PC-9 (cell line): ENCODE results near the gene KLHL8. TPM values are rescaled to one million over a fixed set of nuclear protein-coding genes. Genes with fewer than 3 reads are reported as not detected.

Experiments used
- BruUV-seq: library from RNA; stranded (reverse); fragments of 400-500 nt; replicated peaks from 2 replicates; lab custom pipeline; 2021; lab: Mats Ljungman, UMichigan
- CTCF ChIA-PET: fragments of 300-600 bp; sonication (Branson Sonifier 250); formaldehyde crosslinking; loops from one replicate; lab custom pipeline; 2022; ENCODE audit warnings: antibody characterized with exemption; lab: Charles Lee
- POLR2A ChIA-PET: fragments of 300-600 bp; sonication (Branson Sonifier 250); formaldehyde crosslinking; loops from one replicate; lab custom pipeline; 2022; ENCODE audit warnings: antibody characterized with exemption; ENCODE audit not compliant: unreplicated experiment; lab: Charles Lee
- DNase-seq, 2 experiments: peaks; one replicate each; pipeline versions ENCODE4 v3.0.0 to v3.0.0-alpha.2; 2015 to 2022; ENCODE audit warnings: mixed read lengths in 1 of 2
- H2AFZ ChIP-seq: fragments of 200-600 bp; sonication (generic); 2 replicates; pipeline ENCODE4 v1.8.1; 2017; ENCODE audit warnings: antibody characterized with exemption
- H3F3A ChIP-seq: fragments of 200-600 bp; sonication (generic); 2 replicates; pipeline ENCODE4 v1.8.1; 2017; ENCODE audit warnings: antibody characterized with exemption, mild to moderate bottlenecking, low read depth; ENCODE audit not compliant: insufficient read depth
- H3K27ac ChIP-seq: fragments of 200-600 bp; sonication (generic); 2 replicates; pipeline ENCODE4 v1.6.1; 2016; ENCODE audit warnings: mixed run types
- H3K27me3 ChIP-seq: fragments of 200-600 bp; sonication (generic); 2 replicates; pipeline ENCODE4 v1.6.1; 2016; ENCODE audit warnings: low read depth, mixed run types; ENCODE audit not compliant: insufficient read depth
- H3K36me3 ChIP-seq: fragments of 200-600 bp; sonication (generic); 2 replicates; pipeline ENCODE4 v1.6.1; 2016; ENCODE audit warnings: low read depth, mixed run types
- H3K4me1 ChIP-seq: fragments of 200-600 bp; sonication (generic); replicated peaks from 2 replicates; pipeline ENCODE4 v1.6.1; 2016; ENCODE audit warnings: mixed run types; ENCODE audit not compliant: insufficient read depth
- H3K4me2 ChIP-seq: fragments of 200-600 bp; sonication (generic); 2 replicates; pipeline ENCODE4 v1.6.1; 2017; ENCODE audit warnings: mixed run types
- H3K4me3 ChIP-seq: fragments of 200-600 bp; sonication (generic); 2 replicates; pipeline ENCODE4 v1.6.1; 2016; ENCODE audit warnings: mixed run types
- H3K79me2 ChIP-seq: fragments of 200-600 bp; sonication (generic); 2 replicates; pipeline ENCODE4 v1.6.1; 2017; ENCODE audit warnings: low read depth, mixed run types
- H3K9me2 ChIP-seq: fragments of 200-600 bp; sonication (generic); 2 replicates; pipeline ENCODE4 v1.8.1; 2017; ENCODE audit warnings: mild to moderate bottlenecking; ENCODE audit not compliant: insufficient read depth
- H3K9me3 ChIP-seq: fragments of 200-600 bp; sonication (generic); 2 replicates; pipeline ENCODE4 v1.8.1; 2016; ENCODE audit warnings: low read depth; ENCODE audit not compliant: insufficient read depth
- H4K20me1 ChIP-seq: fragments of 200-600 bp; sonication (generic); 2 replicates; pipeline ENCODE4 v1.8.1; 2017; ENCODE audit not compliant: insufficient read depth
- CTCF ChIP-seq: fragments of 200-600 bp; sonication (generic); conservative IDR thresholded peaks from 2 replicates; pipeline ENCODE4 v1.6.1; 2017; ENCODE audit warnings: mixed run types, antibody characterized with exemption, mild to moderate bottlenecking, moderate library complexity
- EZH2 ChIP-seq: fragments of 200-600 bp; sonication (generic); IDR thresholded peaks from 2 replicates; pipeline ENCODE4 v1.8.0; 2017; ENCODE audit warnings: antibody characterized with exemption, low read depth
- intact Hi-C: fragments of 100-400 bp; cut with micrococcal nuclease; formaldehyde crosslinking; loops from one replicate; pipeline ENCODE4 v1.10.0; 2022; ENCODE audit not compliant: unreplicated experiment
- total RNA-seq: library from RNA; stranded (reverse); gene quantifications from 2 replicates; pipeline ENCODE4 v1.2.3, GENCODE V29; 2021

Gene KLHL8
- total RNA-seq, 1 experiment from 2014 or later, result 8.5 TPM

GRCh38 chr4:87144356-87144755 is 76.1 kb downstream of the KLHL8 start:
- TF ChIP-seq EZH2, result no peak
- no peak for TF ChIP-seq CTCF
- no peaks in the 10 kb centered on the region for H3K9me3 ChIP-seq
- no peaks in the 10 kb centered on the region for H3K9me2 ChIP-seq
- H3K27ac ChIP-seq, result no peak overlapping the region
- no TSS peak for BruUV-seq
- intact Hi-C loops, result no loop called here
- DNase-seq, result no peak
- no peaks in the 10 kb centered on the region for H3K79me2 ChIP-seq
- H3K4me2 ChIP-seq, result no peak overlapping the region
- H3K4me1 ChIP-seq, result no peaks in the 10 kb centered on the region
- no peak overlapping the region for H3K4me3 ChIP-seq
- no peak overlapping the region for H2AFZ ChIP-seq
- no peaks in the 10 kb centered on the region for H3K27me3 ChIP-seq
- ChIA-PET POLR2A (no interaction called here), CTCF (no interaction called here)
- H4K20me1 ChIP-seq, result no peaks in the 10 kb centered on the region
- H3K36me3 ChIP-seq, result no peaks in the 10 kb centered on the region
- no peaks in the 10 kb centered on the region for H3F3A ChIP-seq

- H3K4me1 ChIP-seq, result no peaks in the 10 kb centered on the region
- no peaks in the 10 kb centered on the region for H3K27me3 ChIP-seq
- POLR2A ChIA-PET, result no interaction called here
- no peak overlapping the region for H2AFZ ChIP-seq
- H3K79me2 ChIP-seq, result no peaks in the 10 kb centered on the region
- no peak overlapping the region for H3K4me3 ChIP-seq
- intact Hi-C loops, result no loop called here
- H4K20me1 ChIP-seq, result no peaks in the 10 kb centered on the region
- H3F3A ChIP-seq, result no peaks in the 10 kb centered on the region
- H3K36me3 ChIP-seq, result no peaks in the 10 kb centered on the region
- BruUV-seq, result no TSS peak
- no peak for DNase-seq
- no peak overlapping the region for H3K4me2 ChIP-seq
- H3K9me2 ChIP-seq, result no peaks in the 10 kb centered on the region
- no peak overlapping the region for H3K27ac ChIP-seq
- no peaks in the 10 kb centered on the region for H3K9me3 ChIP-seq
- no peak for TF ChIP-seq CTCF
- TF ChIP-seq EZH2, result no peak
- CTCF ChIA-PET, result no interaction called here
Measured at GRCh38 chr4:87141428-87141827, 79.0 kb downstream of the KLHL8 start.

GRCh38 chr4:87134122-87134521 is 86.3 kb downstream of the KLHL8 start:
- no peaks in the 10 kb centered on the region for H3K36me3 ChIP-seq
- CTCF ChIA-PET, result no interaction called here

More at GRCh38 chr4:87134122-87134521, 86.3 kb downstream of the KLHL8 start:
- Histone ChIP-seq H3K27me3 (no peaks in the 10 kb centered on the region), H3K4me3 (no peak overlapping the region), H2AFZ (no peak overlapping the region), H4K20me1 (no peaks in the 10 kb centered on the region), H3K4me1 (no peaks in the 10 kb centered on the region), H3K9me2 (no peaks in the 10 kb centered on the region), H3K79me2 (no peaks in the 10 kb centered on the region), H3F3A (no peaks in the 10 kb centered on the region), H3K9me3 (no peaks in the 10 kb centered on the region), H3K4me2 (no peak overlapping the region), H3K27ac (no peak overlapping the region)
- POLR2A ChIA-PET, result no interaction called here
- TF ChIP-seq CTCF (no peak), EZH2 (no peak)
- DNase-seq, result no peak
- no TSS peak for BruUV-seq
- intact Hi-C loops, result no loop called here
